Stimulated activated CD4-positive, alpha-beta T cell treated with anti-CD3 and anti-CD28 coated beads, Interleukin-15, amount 100 ng/mL, for 1 hour (primary cell): Measurements from ENCODE around the gene SNX25.
"Not testable (repeated sequence)": the region's sequence is repeated elsewhere in the genome, so short reads cannot be mapped to it uniquely, and the experiment has no call there.

Source experiments
- DNase-seq, 2 donors: peaks; one replicate each; pipeline ENCODE4 v3.0.0-alpha.2; 2020; ENCODE audit warnings: low read depth in 1 of 2, low spot score in 1 of 2

SNX25 gene

DNA sequence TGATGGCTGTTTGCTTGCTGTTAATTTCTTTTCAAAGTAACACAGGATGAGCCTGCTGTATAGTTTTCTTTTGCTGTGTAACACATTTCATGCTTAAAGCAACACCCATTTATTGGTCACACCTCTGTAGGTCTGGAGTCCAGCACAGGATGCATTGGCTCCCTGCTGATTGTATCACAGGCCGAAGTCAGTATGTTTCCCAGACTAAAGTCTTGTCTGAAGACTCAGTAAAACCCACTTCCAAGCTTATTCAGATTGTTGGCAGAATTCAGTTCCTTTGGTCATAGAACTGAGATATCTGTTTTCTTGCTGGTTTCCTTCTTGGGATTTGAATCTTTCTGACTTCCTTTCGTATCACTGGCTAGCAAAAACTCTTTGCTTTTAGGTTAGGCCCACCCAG lies 132.0 kb downstream of the SNX25 start:
- DNase-seq = no peak

DNA sequence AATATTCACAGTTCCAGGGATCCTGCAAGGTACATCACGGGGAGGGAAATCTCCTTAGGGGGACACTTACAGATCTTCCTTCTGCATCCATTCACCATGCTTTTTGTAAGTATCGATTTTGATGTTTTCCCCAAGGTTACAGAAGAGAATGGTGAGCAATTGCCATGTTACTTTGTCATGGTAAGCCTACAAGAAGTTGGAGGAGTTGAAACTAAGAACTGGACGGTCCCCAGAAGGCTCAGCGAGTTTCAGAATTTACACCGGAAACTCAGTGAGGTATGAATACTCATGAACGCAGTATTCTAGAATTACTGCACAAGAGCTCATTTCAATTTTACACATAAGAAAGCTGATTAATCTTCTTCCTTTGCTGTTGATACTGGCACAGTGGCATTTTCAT lies 132.4 kb downstream of the SNX25 start:
- DNase-seq = no peak

DNA sequence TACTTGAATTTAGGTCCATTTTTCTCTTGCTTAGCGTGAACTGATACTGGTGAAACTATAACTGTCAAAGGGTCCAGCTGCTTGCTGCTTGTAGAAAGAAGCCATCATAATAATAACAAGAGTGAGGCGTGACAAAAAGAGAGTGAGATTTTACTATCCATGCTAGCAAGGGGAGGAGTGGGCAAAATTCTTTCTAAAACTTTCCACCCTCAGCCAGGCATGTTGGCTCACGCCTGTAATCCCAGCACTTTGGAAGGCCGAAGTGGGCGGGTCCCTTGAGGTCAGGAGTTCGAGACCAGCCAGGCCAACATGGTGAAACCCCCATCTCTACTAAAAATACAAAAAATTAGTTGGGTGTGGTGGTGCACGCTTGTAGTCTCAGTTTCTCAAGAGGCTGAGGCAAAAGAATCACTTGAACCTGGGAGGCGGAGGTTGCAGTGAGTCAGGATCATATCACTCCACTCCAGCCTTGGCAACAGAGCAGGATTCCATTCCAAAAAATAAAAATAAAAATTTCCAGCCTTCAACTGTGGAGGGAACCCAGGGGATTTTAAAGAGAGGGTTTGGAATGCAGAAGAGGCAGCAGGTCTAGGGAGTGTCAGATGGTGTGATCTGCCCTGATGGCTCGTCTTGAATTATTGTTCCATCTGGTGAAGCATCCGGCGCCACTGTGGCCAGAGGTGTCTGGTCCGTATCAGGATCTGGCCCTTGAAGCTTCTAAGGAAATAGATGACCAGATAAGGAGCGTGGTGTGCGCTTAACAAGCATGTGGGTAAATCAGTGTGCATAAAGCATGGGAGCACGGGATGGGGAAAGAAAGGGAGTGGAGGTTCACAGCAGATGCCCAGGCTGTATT lies 134.6 kb downstream of the SNX25 start:
- DNase-seq = no peak

DNA sequence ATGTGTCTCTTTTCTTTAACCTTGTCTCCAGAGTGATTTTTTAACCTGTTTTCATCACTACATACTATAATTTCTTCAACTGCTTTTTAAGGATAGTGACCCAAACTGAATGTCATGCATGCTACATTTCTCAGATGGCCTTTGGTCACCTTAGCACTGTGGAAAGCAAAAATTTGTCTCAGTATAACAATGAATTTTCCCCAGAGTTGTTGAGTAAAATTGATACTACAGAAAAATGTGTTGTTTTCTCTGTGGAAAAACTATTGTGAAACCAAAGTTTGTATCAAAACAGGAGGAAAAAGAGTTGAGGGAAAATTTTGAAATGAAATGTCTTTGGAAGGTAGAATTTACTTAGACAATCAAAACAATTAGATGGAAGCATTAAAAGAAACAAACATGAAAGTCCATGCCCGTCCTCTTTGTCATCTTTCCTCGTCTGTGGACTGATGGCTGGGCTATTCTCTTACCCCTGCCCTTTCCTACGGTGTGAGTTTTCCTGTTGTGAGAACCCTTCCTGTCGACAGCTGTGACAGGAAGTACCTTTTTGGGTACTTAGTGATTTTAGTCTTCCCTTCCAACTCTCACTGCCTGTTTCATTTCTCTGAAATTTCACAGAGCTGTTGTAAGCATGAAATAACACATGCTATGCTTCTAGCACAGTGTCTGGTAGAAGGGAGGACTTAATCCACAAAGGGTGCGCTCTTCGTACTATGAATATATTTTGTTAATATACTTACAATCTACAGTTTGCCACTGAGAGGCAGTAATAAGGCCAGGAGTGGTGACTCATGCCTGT lies 135.5 kb downstream of the SNX25 start:
- no peak for DNase-seq

DNA sequence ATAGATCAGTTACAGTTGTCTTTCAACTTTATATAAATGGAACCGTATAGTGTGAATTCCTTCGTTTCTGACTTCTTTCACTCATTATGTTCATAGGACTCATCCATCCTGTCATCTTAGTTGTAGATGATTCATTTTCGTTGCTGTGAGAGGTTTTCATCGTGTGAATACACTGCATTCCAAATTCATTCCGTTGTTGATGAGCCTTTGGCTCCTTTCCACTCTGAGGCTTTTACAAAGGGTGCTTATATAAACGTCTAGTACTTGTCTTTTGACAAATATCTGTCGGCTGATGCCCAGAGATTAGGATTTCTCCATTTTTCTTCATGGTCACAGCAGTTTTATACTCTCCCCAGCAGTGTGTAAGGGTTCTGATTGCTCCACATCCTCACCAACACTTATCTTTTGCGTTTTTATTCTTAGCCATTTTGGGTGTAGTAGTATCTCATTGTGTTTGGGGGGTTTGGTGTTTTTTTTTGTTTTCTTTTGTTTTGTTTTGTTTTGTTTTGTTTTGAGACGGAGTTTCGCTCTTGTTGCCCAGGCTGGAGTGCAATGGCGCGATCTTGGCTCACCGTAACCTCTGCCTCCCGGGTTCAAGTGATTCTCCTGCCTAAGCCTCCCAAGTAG lies 137.7 kb downstream of the SNX25 start:
- DNase-seq = no peak

DNA sequence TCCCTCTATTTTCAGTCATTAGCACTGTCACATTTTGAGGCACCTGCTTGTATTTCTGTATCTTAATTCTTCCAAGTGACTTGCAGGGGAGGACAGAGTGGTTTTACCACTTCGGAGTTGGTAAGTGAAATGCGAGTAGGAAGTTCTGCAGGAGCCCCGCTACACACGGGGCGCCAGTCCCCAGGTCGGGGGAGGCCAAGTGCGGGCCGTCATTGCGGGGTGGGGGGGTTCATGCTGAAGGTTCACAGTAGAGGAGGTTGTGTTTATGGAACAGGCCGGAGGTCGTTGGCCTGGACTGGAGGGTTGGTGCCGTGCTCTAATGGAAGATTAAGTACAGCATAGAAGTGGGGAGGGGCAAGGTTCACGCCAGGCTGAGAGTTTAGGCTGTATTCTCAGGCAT lies 142.3 kb downstream of the SNX25 start:
- DNase-seq = no peak

DNA sequence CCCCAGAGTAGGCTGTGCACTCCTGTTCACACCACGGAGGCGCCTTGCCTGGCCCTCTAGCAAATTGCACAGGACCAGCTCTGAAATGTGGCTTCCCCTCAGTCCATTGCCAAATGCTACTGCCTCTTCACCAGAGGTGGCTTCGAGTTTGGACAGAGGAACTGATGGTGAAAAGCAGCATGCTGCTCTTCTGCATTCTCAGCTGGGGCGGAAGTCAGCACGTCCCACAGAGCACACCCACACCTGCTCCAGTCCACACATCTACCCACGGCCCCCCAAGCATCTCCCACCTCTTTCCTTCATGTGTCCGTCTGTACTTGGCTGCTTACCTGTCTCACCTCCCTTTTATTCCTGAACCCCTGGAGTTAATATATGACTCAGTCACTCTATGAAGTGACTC lies 142.8 kb downstream of the SNX25 start:
- no peak for DNase-seq

DNA sequence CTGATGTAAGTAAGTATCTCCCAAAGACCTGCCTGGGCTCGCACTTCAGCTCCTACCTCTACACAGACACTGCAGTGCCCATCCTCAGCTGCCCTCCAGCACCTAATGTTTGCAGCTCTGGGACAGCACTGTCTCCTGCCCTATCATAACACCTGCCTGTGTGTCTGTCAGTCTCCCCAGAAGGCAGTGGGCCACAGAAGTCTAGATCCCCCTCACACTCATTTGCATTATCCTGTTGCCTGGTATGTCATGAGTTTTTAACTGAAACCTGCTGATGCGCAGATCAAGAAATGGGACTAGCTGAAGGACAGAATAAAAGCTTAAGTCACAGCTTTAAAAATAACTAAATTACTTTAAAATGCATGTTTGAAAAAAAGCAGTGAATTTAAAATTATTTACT lies 143.3 kb downstream of the SNX25 start:
- no peak for DNase-seq

DNA sequence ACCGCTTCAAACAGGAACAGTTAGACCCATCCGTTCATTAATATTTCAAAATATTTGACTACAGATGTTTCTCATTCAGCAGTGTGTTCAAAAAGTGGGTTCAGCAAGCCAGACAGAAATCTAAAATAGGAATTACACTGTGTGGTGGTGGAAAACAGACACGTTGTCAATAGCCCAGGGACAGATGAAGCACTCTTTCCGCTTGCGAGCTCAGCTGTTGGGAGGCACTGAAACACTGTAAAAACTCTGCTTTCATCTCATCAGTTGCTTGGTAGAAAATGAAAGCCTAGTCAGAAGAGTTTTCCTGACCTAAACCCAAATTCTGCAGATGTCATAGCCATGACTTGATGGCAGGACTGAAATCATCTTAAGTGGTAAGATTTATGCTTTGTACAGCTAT lies 147.8 kb downstream of the SNX25 start:
- no peak for DNase-seq

DNA sequence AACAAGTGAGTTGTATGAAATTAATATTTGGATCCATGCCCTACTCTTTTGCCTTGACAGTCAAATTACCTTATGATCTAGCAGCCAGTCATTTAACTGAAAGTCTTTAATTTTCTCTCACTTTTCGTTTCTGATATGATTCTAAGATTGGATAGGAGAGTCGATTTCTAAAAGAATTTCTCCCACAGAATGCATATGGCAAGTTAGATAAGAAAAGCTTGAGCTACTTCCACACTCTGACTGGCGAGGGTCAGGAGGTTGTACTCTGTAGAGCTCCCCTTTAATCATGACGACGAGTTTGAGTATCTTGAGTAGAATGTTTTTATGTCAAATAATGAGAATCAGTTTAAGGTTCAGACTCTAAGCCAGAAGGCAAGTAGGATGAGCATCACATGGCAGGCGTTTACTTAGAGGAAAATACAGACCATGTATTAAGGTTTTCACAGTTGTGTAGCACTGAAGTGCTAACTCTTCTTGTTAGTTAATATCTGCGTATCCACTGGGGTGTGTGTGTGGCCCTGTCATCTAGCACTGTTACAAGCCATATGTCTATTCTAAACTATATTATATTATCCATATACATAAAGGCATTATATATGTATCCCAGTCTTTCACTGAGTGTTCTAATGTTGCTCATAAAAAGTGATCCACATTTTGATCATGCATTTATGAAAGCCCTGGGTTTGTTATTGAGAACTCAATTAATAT lies 148.5 kb downstream of the SNX25 start:
- no peak for DNase-seq

DNA sequence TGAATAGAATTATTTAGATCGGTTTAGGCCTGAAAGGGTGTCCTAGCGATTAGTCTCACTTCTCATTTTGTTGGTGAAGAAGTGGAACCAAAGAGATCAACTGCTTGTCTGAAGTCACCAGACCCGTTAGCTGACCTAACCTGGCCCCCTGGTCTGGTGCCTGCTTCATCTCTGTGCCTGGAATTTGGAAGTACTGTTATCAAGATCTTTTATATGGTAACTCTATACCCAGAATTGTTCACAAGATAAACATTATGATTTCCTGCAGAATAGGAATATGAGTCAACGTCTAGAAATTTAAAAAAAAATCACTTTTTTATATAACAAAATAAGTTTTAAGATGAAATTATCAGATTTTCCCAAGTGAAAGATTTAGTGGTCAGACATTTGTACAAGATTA lies 149.1 kb downstream of the SNX25 start:
- DNase-seq = no peak

DNA sequence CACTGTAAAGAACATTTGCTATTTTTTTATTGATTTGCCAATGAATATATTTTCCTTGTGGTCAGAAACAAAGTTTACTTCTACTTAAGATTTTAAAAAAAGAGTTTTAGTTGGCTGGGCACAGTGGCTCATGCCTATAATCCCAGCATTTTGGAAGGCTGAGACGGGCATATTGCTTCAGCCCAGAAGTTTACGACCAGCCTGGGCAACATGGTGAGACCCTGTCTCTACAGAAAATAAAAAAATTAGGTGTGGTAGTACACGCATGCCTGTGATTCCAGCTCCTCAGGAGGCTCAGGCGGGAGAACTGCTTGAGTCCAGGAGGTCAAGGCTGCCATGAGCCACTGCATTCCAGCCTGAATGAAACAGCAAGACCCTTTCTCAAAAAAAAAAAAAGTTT lies 149.6 kb downstream of the SNX25 start:
- DNase-seq = no peak

DNA sequence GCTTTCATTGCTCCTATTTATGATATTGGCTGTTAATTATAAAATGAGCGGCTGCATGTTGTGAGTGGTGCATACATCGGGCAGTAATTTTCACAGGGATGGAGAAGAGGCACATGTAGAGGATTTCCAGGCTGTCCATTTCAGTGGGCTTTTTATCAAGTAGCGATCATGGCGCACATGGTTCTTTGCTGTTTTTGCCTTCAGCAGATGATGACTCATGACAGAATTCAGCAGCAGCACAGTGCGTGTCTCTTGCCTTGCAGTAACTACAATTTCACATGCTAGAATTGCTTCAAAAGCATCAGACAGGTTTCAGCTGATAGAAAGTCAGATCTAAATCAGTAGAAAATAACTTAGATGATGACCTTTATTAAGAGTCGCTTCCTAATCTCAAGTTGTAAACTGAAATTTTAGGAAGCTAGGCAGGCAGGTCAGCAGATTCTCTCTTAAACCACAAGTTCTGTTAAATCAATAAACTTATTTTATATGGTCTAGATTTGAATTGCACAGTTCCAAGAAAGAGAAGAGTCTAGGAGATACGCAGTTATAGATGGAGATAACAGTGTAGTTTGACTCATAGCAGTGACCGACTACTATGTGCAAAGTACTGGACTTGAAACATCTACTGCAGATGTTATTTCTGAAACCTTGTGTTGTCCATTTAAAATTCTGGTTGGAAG lies 150.5 kb downstream of the SNX25 start:
- no peak for DNase-seq

DNA sequence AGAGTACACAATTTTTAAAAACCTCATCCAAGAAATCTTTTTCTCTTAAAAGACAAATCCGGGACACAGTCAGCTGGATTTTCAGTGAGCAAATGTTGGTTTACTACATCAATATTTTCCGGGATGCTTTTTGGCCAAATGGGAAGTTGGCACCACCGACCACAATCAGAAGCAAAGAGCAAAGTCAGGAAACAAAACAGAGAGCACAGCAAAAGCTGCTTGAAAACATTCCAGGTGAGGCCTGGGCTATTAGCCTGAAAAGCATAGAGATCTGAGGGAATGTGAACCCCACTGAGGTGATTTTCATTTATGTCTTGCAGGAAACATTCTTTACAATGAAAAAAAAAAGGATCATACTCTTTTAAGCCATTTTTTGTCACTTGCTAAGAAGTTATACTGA lies 152.5 kb downstream of the SNX25 start:
- DNase-seq = no peak

DNA sequence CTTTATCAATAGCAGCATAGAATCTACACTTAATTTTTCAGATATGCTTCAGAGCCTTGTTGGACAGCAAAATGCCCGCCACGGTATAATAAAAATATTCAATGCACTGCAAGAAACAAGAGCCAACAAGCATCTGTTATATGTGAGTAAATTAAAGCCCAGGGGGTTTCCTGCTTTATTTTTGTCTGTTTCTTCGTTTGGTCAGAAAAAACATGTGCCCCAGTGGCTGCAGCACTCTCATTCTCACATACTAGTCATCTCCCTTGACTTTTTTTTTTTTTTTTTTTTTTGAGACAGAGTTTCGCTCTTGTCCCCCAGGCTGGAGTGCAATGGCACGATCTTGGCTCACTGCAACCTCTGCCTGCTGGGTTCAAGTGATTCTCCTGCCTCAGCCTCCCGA lies 153.2 kb downstream of the SNX25 start:
- not testable (repeated sequence) for DNase-seq

DNA sequence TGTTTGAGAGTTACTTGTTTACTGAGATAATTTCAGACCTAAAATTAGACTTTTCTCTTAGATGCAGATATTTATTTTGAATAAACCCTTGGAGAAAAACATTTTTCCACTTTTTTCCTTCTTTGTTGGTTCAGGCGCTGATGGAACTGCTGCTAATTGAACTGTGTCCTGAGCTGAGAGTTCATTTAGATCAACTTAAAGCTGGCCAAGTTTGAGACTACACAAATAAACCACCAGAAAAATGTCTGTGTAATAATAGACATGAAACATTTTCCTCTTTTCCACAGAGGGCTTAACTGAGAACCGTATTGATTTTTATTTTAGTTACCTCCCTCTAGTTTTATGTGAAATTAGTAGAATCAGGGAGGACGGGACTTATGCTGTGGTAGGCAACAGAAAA lies 153.9 kb downstream of the SNX25 start:
- no peak for DNase-seq

DNA sequence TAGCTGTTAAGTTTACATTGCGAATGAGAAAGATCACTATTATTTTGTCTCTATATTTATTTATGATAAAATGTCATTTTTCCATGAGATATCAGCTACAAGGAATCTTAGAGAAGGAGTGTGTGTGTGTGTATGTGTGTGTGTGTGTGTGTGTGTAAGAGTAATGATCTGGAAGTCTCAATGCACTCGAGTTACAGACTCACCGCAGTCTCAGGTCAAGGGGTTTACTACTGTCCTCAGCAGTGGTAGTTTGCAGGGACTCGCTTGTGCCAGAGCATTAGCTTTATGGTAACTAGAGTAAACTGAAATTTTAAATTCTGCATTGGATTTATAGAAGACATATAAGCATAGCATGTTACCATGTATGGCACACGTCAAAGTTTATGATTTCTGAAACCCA lies 155.5 kb downstream of the SNX25 start:
- DNase-seq = no peak

DNA sequence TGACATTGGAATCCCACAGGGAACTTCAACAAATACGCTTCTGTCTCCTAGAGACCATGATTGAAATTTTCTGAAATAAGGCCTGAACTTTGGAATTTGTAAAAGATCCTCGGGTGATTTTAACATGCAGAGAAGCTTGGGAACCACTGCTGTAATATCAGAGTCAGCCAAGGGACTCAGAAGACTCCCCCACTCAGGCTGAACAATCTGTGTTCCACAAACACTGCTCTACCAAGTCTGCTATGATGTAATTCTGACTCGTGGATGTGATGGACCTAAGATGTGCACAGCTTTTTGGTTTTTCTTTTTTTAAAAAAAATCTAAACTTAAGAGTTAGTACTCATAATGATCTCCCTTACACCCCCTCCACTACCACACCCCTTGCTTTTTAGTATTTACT lies 160.3 kb downstream of the SNX25 start:
- DNase-seq = no peak

DNA sequence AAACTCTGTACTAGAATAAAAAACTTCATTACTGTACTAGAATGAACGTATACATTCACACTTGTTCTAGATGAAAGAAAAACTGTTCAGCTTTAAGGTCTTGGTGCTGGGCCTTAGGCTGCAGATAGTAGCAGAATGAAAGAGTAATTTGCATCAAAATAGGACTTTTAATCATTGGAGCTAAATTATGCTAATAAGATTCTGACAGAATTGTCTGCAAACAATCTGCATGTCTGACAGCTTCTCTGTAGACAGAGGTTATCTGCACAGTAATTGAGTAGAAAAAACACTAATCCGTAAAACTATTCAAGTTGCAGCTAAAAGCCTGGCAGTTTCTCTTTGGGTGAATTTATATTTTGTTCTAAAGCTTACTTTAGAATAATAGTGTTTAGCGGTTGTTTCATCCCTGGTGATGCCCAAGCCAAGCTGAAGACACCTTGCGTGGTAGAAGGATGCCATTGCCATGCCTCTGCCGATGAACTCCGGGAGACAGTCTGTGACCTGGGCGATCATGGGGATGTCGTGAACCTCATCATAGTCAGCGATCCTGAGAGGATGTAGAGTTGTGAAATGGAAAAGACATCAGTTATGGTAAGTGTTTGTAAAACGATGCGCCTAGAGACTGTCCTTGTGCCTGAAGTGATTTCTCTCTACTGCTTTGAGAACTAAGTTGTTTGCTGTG lies 161.0 kb downstream of the SNX25 start:
- DNase-seq = no peak

DNA sequence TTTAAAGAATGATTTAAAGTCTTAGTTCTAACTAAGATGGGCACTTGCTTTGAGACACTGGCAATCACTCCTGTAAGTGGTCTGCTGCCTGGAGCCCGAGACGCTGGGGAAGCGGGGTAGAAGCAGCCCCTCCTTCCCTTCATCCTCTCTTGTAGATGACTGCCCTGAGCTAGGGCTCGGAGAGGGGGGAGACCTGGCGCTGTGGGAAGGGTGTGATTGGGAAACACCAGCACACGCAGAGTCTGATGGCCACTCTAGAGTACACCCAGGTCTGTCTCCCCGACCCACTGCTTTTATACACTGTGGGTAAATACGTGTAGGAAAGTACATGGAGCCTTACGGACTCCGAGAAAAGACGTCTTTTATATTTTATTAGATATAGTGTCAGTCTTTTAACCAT lies 162.3 kb downstream of the SNX25 start:
- no peak for DNase-seq
